Adipocyte (in vitro differentiated cells): ENCODE results near the gene NOL6.
A peak's percentile ranks its signal among the peaks of the same experiment; 100 is the strongest.

Experiments used
- DNase-seq: peaks from one replicate; pipeline ENCODE4 v3.0.0-alpha.2; 2015; ENCODE audit warnings: low read depth
- H3K27me3 ChIP-seq: replicated peaks from 2 replicates; pipeline ENCODE4 v1.7.0; 2013; ENCODE audit warnings: mild to moderate bottlenecking, low read length, moderate library complexity; ENCODE audit not compliant: control insufficient read depth, insufficient read depth
- H3K36me3 ChIP-seq: 2 replicates; pipeline ENCODE4 v1.7.0; 2013; ENCODE audit warnings: low read length, mild to moderate bottlenecking, moderate library complexity; ENCODE audit not compliant: control insufficient read depth, insufficient read depth, severe bottlenecking
- H3K4me1 ChIP-seq: 2 replicates; pipeline ENCODE4 v1.7.0; 2013; ENCODE audit warnings: mild to moderate bottlenecking, low read length, moderate library complexity; ENCODE audit not compliant: control insufficient read depth, insufficient read depth
- H3K4me3 ChIP-seq: 2 replicates; pipeline ENCODE4 v1.7.0; 2013; ENCODE audit warnings: mild to moderate bottlenecking, low read length, moderate library complexity
- H3K9ac ChIP-seq: 2 replicates; pipeline ENCODE4 v1.7.0; 2013; ENCODE audit warnings: mild to moderate bottlenecking, low read length, moderate library complexity
- H3K9me3 ChIP-seq: 2 replicates; pipeline ENCODE4 v1.7.0; 2013; ENCODE audit warnings: mild to moderate bottlenecking, low read length, moderate library complexity; ENCODE audit not compliant: control insufficient read depth

The NOL6 gene

GRCh38 chr9:33471361-33471760 lies 2.4 kb downstream of the NOL6 start:
- peaks cover 26% of the 10 kb centered on the region for H3K4me1 ChIP-seq
- peak overlapping the region; percentile 97 for H3K9ac ChIP-seq
- DNase-seq, result no peak
- peaks cover 56% of the 10 kb centered on the region for H3K36me3 ChIP-seq
- H3K27me3 ChIP-seq, result no peaks in the 10 kb centered on the region
- H3K4me3 ChIP-seq, result peak overlapping the region; percentile 22
- H3K9me3 ChIP-seq, result no peaks in the 10 kb centered on the region

- H3K9ac ChIP-seq, result no peak overlapping the region
- H3K36me3 ChIP-seq, result peaks cover 71% of the 10 kb centered on the region
- DNase-seq, result no peak
Observed at GRCh38 chr9:33469891-33470290, 3.8 kb downstream of the NOL6 start.

GRCh38 chr9:33468797-33469621 lies 4.7 kb downstream of the NOL6 start:
- Histone ChIP-seq H3K4me3 (no peak overlapping the region), H3K4me1 (peaks cover 21% of the 10 kb centered on the region), H3K9ac (no peak overlapping the region), H3K27me3 (no peaks in the 10 kb centered on the region), H3K36me3 (peaks cover 80% of the 10 kb centered on the region), H3K9me3 (no peaks in the 10 kb centered on the region)
- no peak for DNase-seq

More at GRCh38 chr9:33469891-33470290, 3.8 kb downstream of the NOL6 start:
- H3K27me3 ChIP-seq, result no peaks in the 10 kb centered on the region
- H3K4me1 ChIP-seq, result peaks cover 26% of the 10 kb centered on the region
- H3K9me3 ChIP-seq, result no peaks in the 10 kb centered on the region
- no peak overlapping the region for H3K4me3 ChIP-seq

GRCh38 chr9:33468215-33468730 lies 5.5 kb downstream of the NOL6 start:
- H3K36me3 ChIP-seq, result peaks cover 87% of the 10 kb centered on the region

GRCh38 chr9:33467526-33467925 lies 6.2 kb downstream of the NOL6 start:
- Histone ChIP-seq H3K9ac (no peak overlapping the region), H3K4me1 (peaks cover 23% of the 10 kb centered on the region), H3K9me3 (no peaks in the 10 kb centered on the region), H3K27me3 (no peaks in the 10 kb centered on the region), H3K4me3 (no peak overlapping the region), H3K36me3 (peaks cover 95% of the 10 kb centered on the region)
- DNase-seq, result no peak

More at GRCh38 chr9:33468215-33468730, 5.5 kb downstream of the NOL6 start:
- no peaks in the 10 kb centered on the region for H3K9me3 ChIP-seq
- H3K4me3 ChIP-seq, result no peak overlapping the region
- no peaks in the 10 kb centered on the region for H3K27me3 ChIP-seq
- no peak overlapping the region for H3K9ac ChIP-seq
- no peak for DNase-seq
- peaks cover 22% of the 10 kb centered on the region for H3K4me1 ChIP-seq

GRCh38 chr9:33466565-33467495 lies 6.9 kb downstream of the NOL6 start:
- H3K4me1 ChIP-seq, result peaks cover 23% of the 10 kb centered on the region
- no peak overlapping the region for H3K9ac ChIP-seq
- no peak overlapping the region for H3K4me3 ChIP-seq
- DNase-seq, result peak; percentile 68
- peaks cover 97% of the 10 kb centered on the region for H3K36me3 ChIP-seq
- no peaks in the 10 kb centered on the region for H3K9me3 ChIP-seq
- H3K27me3 ChIP-seq, result no peaks in the 10 kb centered on the region

GRCh38 chr9:33465596-33466564 lies 7.8 kb downstream of the NOL6 start:
- Histone ChIP-seq H3K9me3 (no peaks in the 10 kb centered on the region), H3K4me1 (peaks cover 18% of the 10 kb centered on the region), H3K4me3 (no peak overlapping the region), H3K36me3 (peaks cover 97% of the 10 kb centered on the region), H3K27me3 (no peaks in the 10 kb centered on the region), H3K9ac (no peak overlapping the region)
- no peak for DNase-seq

GRCh38 chr9:33465096-33465495 lies 8.6 kb downstream of the NOL6 start:
- DNase-seq, result no peak

GRCh38 chr9:33464045-33464636 lies 9.6 kb downstream of the NOL6 start:
- Histone ChIP-seq H3K9ac (no peak overlapping the region), H3K4me3 (no peak overlapping the region), H3K36me3 (peaks cover 85% of the 10 kb centered on the region), H3K27me3 (no peaks in the 10 kb centered on the region), H3K9me3 (no peaks in the 10 kb centered on the region), H3K4me1 (peaks cover 18% of the 10 kb centered on the region)
- no peak for DNase-seq

More at GRCh38 chr9:33465096-33465495, 8.6 kb downstream of the NOL6 start:
- H3K9ac ChIP-seq, result no peak overlapping the region
- peaks cover 18% of the 10 kb centered on the region for H3K4me1 ChIP-seq
- H3K36me3 ChIP-seq, result peaks cover 94% of the 10 kb centered on the region
- no peak overlapping the region for H3K4me3 ChIP-seq
- no peaks in the 10 kb centered on the region for H3K9me3 ChIP-seq
- H3K27me3 ChIP-seq, result no peaks in the 10 kb centered on the region

GRCh38 chr9:33463151-33463550 lies 10.6 kb downstream of the NOL6 start:
- Histone ChIP-seq H3K27me3 (no peaks in the 10 kb centered on the region), H3K4me3 (no peak overlapping the region), H3K4me1 (peaks cover 18% of the 10 kb centered on the region), H3K36me3 (peaks cover 75% of the 10 kb centered on the region), H3K9me3 (no peaks in the 10 kb centered on the region), H3K9ac (no peak overlapping the region)
- DNase-seq, result no peak
